PC-3 (cell line): Measurements from ENCODE around the gene LRBA. TPM values are rescaled to one million over a fixed set of nuclear protein-coding genes. Genes with fewer than 3 reads are reported as not detected.

Experiments used
- ATAC-seq: fragments of 200-7000 bp; cut with Tn5 transposase; 2 replicates; pipeline ENCODE4 v1.9.1; 2020; ENCODE audit warnings: mild to moderate bottlenecking, moderate library complexity
- BruUV-seq: library from RNA; stranded (reverse); fragments of 400-500 nt; replicated peaks from 2 replicates; lab custom pipeline; 2021; lab: Mats Ljungman, UMichigan
- CTCF ChIA-PET: fragments of 300-600 bp; sonication (Branson Sonifier 250); formaldehyde crosslinking; loops from one replicate; lab custom pipeline; 2022; ENCODE audit warnings: antibody characterized with exemption; lab: Charles Lee
- POLR2A ChIA-PET: fragments of 300-600 bp; sonication (Branson Sonifier 250); formaldehyde crosslinking; loops from one replicate; lab custom pipeline; 2022; ENCODE audit warnings: antibody characterized with exemption; ENCODE audit not compliant: unreplicated experiment; lab: Charles Lee
- DNase-seq: peaks from one replicate; pipeline ENCODE4 v3.0.0-alpha.2; 2015
- H2AFZ ChIP-seq: fragments of 300-600 bp; sonication (generic); 2 replicates; pipeline ENCODE4 v1.6.0; 2016; ENCODE audit warnings: antibody characterized with exemption, low read length
- H3F3A ChIP-seq: fragments of 300-600 bp; sonication (generic); one replicate; pipeline ENCODE4 v1.6.0; 2017; ENCODE audit warnings: antibody characterized with exemption, low read length, control low read depth, mild to moderate bottlenecking; ENCODE audit not compliant: unreplicated experiment
- H3K27ac ChIP-seq: fragments of 300-600 bp; sonication (generic); 2 replicates; pipeline ENCODE4 v1.5.1; 2016; ENCODE audit warnings: mild to moderate bottlenecking, low read length
- H3K27me3 ChIP-seq: fragments of 300-600 bp; sonication (generic); 2 replicates; pipeline ENCODE4 v1.6.1; 2016; ENCODE audit warnings: low read length, mixed read lengths
- H3K36me3 ChIP-seq: fragments of 300-600 bp; sonication (generic); 2 replicates; pipeline ENCODE4 v1.6.1; 2016; ENCODE audit warnings: low read depth, mixed run types, low read length, mixed read lengths
- H3K4me1 ChIP-seq: fragments of 300-600 bp; sonication (generic); 2 replicates; pipeline ENCODE4 v1.5.1; 2016; ENCODE audit warnings: low read length; ENCODE audit not compliant: insufficient read depth
- H3K4me2 ChIP-seq: fragments of 300-600 bp; sonication (generic); 2 replicates; pipeline ENCODE4 v1.6.0; 2016; ENCODE audit warnings: low read length
- H3K4me3 ChIP-seq: fragments of 300-600 bp; sonication (generic); 2 replicates; pipeline ENCODE4 v1.5.1; 2016; ENCODE audit warnings: mild to moderate bottlenecking, low read length, mixed read lengths
- H3K79me2 ChIP-seq: fragments of 300-600 bp; sonication (generic); 2 replicates; pipeline ENCODE4 v1.6.1; 2017; ENCODE audit warnings: low read length, mixed read lengths
- H3K9ac ChIP-seq: fragments of 300-600 bp; sonication (generic); 2 replicates; pipeline ENCODE4 v1.6.0; 2016; ENCODE audit warnings: mild to moderate bottlenecking, low read length
- H3K9me2 ChIP-seq: fragments of 300-600 bp; sonication (generic); replicated peaks from 2 replicates; pipeline ENCODE4 v1.6.1; 2016; ENCODE audit warnings: mixed run types, low read length, mixed read lengths
- H3K9me3 ChIP-seq: fragments of 300-600 bp; sonication (generic); 2 replicates; pipeline ENCODE4 v1.6.1; 2016; ENCODE audit warnings: low read length, mixed read lengths
- H4K20me1 ChIP-seq: fragments of 300-600 bp; sonication (generic); 2 replicates; pipeline ENCODE4 v1.6.1; 2016; ENCODE audit warnings: low read length, mixed read lengths
- CTCF ChIP-seq: fragments of 300-600 bp; sonication (generic); conservative IDR thresholded peaks from 2 replicates; pipeline ENCODE4 v1.5.1; 2017; ENCODE audit warnings: antibody characterized with exemption, low read depth, mild to moderate bottlenecking, low read length
- EZH2 ChIP-seq: fragments of 300-600 bp; sonication (generic); IDR thresholded peaks from one replicate; pipeline ENCODE4 v1.6.1; 2017; ENCODE audit warnings: antibody characterized with exemption, mild to moderate bottlenecking, low read length; ENCODE audit not compliant: unreplicated experiment
- EZH2phosphoT487 ChIP-seq: fragments of 300-600 bp; sonication (generic); IDR thresholded peaks from 2 replicates; pipeline ENCODE4 v1.6.1; 2018; ENCODE audit warnings: mild to moderate bottlenecking, antibody characterized with exemption, low read length, borderline replicate concordance
- intact Hi-C: fragments of 100-400 bp; cut with micrococcal nuclease; formaldehyde crosslinking; loops from 2 replicates; pipeline ENCODE4 v1.9.0; 2023
- total RNA-seq: library from RNA; depleted of rRNA; stranded (reverse); fragments of >200 nt; gene quantifications from 2 replicates; pipeline ENCODE4 v1.2.3, GENCODE V29; 2014

LRBA gene
- total RNA-seq, 1 experiment from 2014 or later = 40.8 TPM

GRCh38 chr4:150863456-150863855 is 151.6 kb downstream of the LRBA start:
- no peak overlapping the region for H3K9ac ChIP-seq
- H3F3A ChIP-seq = no peaks in the 10 kb centered on the region
- intact Hi-C loops = loop anchor here (10.0 kb wide), 1 partner anchor 49 kb away; no protein-coding TSS in a partner anchor
- H4K20me1 ChIP-seq = no peaks in the 10 kb centered on the region
- no peak overlapping the region for H2AFZ ChIP-seq
- no peak for ATAC-seq
- H3K27me3 ChIP-seq = no peaks in the 10 kb centered on the region
- DNase-seq = no peak
- H3K4me1 ChIP-seq = no peaks in the 10 kb centered on the region
- POLR2A ChIA-PET = no interaction called here
- no peaks in the 10 kb centered on the region for H3K9me3 ChIP-seq
- TF ChIP-seq EZH2 (no peak), EZH2phosphoT487 (no peak), CTCF (no peak)
- CTCF ChIA-PET = interaction anchor here (0.7 kb wide), 1 partner anchor 49 kb away, joined by 3 read pairs; no protein-coding TSS in a partner anchor
- H3K27ac ChIP-seq = no peak overlapping the region
- no TSS peak for BruUV-seq
- H3K36me3 ChIP-seq = no peaks in the 10 kb centered on the region
- H3K9me2 ChIP-seq = no peaks in the 10 kb centered on the region
- H3K4me3 ChIP-seq = no peak overlapping the region
- H3K79me2 ChIP-seq = no peaks in the 10 kb centered on the region
- no peak overlapping the region for H3K4me2 ChIP-seq

- DNase-seq = no peak
- BruUV-seq = no TSS peak
- Histone ChIP-seq H3K9ac (no peak overlapping the region), H3K4me1 (no peaks in the 10 kb centered on the region), H4K20me1 (no peaks in the 10 kb centered on the region), H3K27ac (no peak overlapping the region), H3K4me2 (no peak overlapping the region), H3K36me3 (no peaks in the 10 kb centered on the region), H3K9me2 (no peaks in the 10 kb centered on the region), H3K79me2 (no peaks in the 10 kb centered on the region), H3K4me3 (no peak overlapping the region), H3K27me3 (no peaks in the 10 kb centered on the region), H2AFZ (no peak overlapping the region), H3F3A (no peaks in the 10 kb centered on the region), H3K9me3 (no peaks in the 10 kb centered on the region)
- intact Hi-C loops = loop anchor here (10.0 kb wide), 1 partner anchor 48 kb away; no protein-coding TSS in a partner anchor
- CTCF ChIA-PET = no interaction called here
- no peak for ATAC-seq
- POLR2A ChIA-PET = no interaction called here
- no peak for TF ChIP-seq CTCF
Measured at GRCh38 chr4:150862829-150863228, 152.3 kb downstream of the LRBA start.

GRCh38 chr4:150859453-150859852 is 155.6 kb downstream of the LRBA start:
- no peak for TF ChIP-seq EZH2
- TF ChIP-seq EZH2phosphoT487 = no peak
- no peak for TF ChIP-seq CTCF
- no TSS peak for BruUV-seq
- ATAC-seq (no peak), DNase-seq (no peak)
- intact Hi-C loops = no loop called here
- Histone ChIP-seq H3K36me3 (no peaks in the 10 kb centered on the region), H3K27ac (no peak overlapping the region), H3K9me2 (no peaks in the 10 kb centered on the region), H3K4me3 (no peak overlapping the region), H3K9me3 (no peaks in the 10 kb centered on the region), H3K27me3 (no peaks in the 10 kb centered on the region), H3K4me1 (peaks cover 2% of the 10 kb centered on the region), H4K20me1 (no peaks in the 10 kb centered on the region), H3F3A (no peaks in the 10 kb centered on the region), H3K79me2 (no peaks in the 10 kb centered on the region), H3K4me2 (no peak overlapping the region), H3K9ac (no peak overlapping the region), H2AFZ (no peak overlapping the region)
- CTCF ChIA-PET = no interaction called here
- POLR2A ChIA-PET = no interaction called here
